Skeletal muscle satellite cell (primary cell): ENCODE data around the gene WDR37.

Experiments
- H3K27me3 ChIP-seq: 2 replicates; pipeline ENCODE4 v1.7.0; 2013; ENCODE audit warnings: low read length; ENCODE audit not compliant: control insufficient read depth, insufficient read depth
- H3K36me3 ChIP-seq: 2 replicates; pipeline ENCODE4 v1.7.0; 2013; ENCODE audit warnings: mild to moderate bottlenecking, control low read depth, low read length; ENCODE audit not compliant: insufficient read depth
- H3K4me1 ChIP-seq: 2 replicates; pipeline ENCODE4 v1.7.0; 2013; ENCODE audit warnings: low read length; ENCODE audit not compliant: control insufficient read depth, insufficient read depth
- H3K4me2 ChIP-seq: 2 replicates; pipeline ENCODE4 v1.7.0; 2013; ENCODE audit warnings: mild to moderate bottlenecking, low read length
- H3K4me3 ChIP-seq: 2 replicates; pipeline ENCODE4 v1.7.0; 2013; ENCODE audit warnings: low read length
- H3K9ac ChIP-seq: 2 replicates; pipeline ENCODE4 v1.7.0; 2013; ENCODE audit warnings: mild to moderate bottlenecking, low read depth, low read length, moderate library complexity
- H3K9me3 ChIP-seq: replicated peaks from 2 replicates; pipeline ENCODE4 v1.7.0; 2013; ENCODE audit warnings: mild to moderate bottlenecking, control low read depth, low read length

WDR37 gene

DNA sequence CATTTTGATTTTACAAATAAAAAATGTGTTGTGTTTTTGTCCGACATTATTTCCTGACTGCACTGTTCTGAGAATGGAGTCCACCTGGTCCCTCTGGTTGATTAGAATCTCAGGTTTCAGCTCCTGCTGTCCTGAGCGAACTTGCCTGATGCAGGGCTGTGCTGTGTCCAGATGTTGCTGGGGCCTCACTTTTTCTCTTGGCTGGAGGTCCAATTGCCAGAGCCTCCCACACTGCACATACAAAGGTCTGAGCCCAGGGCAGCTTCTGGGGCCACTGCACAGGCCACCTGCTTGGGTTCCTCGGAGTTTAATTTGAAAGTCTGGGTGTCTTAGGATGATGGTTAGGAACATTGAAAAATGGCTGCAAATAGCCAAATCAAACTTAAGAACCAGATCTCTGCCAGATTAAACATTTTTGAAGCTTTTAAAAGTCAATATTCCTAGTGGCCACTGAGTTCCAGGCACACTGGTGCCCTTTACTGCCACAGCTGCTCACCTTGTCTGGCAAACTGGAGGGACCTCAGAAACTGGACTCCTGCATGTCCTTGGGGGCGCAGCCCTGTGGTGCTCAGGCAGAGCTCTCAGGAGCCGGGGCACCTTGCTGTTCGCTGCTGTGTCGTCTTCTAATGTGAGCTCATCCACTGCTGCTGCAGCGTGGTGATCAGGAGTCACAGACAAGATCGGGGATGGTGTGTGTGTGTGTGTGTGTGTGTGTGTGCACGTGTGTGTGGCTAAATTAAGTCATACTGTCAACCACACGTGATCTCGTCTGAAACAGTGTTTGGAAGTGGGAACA is 75.0 kb downstream of the WDR37 start:
- H3K27me3 ChIP-seq: no peaks in the 10 kb centered on the region
- H3K4me2 ChIP-seq: no peak overlapping the region
- H3K4me3 ChIP-seq: no peak overlapping the region
- H3K9ac ChIP-seq: no peak overlapping the region
- no peaks in the 10 kb centered on the region for H3K9me3 ChIP-seq
- peaks cover 42% of the 10 kb centered on the region for H3K36me3 ChIP-seq
- no peaks in the 10 kb centered on the region for H3K4me1 ChIP-seq

DNA sequence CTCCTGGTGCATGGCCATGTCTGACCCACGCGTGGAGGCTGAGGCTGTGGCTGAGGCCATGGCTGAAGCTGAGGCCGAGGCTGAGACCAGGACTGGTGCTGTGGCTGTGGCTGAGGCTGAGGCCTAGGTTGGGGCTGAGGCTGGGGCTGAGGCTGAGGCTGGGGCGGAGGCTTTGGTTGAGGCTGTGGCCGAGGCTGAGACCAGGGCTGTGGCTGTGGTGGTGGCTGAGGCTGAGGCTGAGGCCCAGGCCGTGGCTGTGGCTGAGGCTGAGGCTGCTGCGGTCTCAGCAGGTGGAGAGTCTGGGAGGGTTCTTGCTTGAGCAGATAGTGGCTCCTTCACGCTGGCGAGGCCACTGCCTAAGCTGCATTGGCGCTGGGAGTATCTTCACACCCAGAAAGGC is 76.4 kb downstream of the WDR37 start:
- Histone ChIP-seq H3K4me1 (no peaks in the 10 kb centered on the region), H3K4me2 (no peak overlapping the region), H3K27me3 (no peaks in the 10 kb centered on the region), H3K9ac (no peak overlapping the region), H3K4me3 (no peak overlapping the region), H3K36me3 (peaks cover 34% of the 10 kb centered on the region), H3K9me3 (no peaks in the 10 kb centered on the region)

DNA sequence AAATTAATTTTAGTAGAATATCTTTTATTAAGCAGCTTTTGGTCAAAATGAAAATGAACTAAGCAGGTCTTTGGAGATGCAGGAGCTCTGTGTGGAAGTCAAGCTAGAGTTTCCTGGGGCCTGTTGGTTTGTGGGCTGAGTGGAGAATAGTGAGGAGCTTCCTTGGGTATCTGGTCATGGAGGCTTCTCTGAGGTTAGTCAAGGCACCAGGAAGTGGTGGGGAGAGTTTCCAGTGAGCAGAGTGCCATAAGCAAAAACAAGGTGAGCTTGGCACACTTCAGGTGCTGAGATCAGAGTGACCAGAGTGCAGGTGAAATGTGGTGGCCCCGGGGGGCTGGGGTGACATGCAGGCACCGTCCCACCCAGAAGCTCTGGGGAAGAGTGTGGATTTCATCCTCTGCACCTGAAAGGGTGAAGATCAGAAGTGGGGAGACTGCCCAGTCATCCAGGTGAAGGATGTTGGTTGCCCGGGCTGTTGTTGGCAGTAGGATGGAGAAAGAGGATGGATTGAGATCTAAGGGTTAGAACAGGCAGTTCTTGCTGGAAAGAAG is 77.4 kb downstream of the WDR37 start:
- Histone ChIP-seq H3K4me1 (no peaks in the 10 kb centered on the region), H3K27me3 (no peaks in the 10 kb centered on the region), H3K9ac (no peak overlapping the region), H3K36me3 (peaks cover 32% of the 10 kb centered on the region), H3K4me3 (no peak overlapping the region), H3K9me3 (no peaks in the 10 kb centered on the region), H3K4me2 (no peak overlapping the region)

GRCh38 chr10:1134156-1134555 is 78.0 kb downstream of the WDR37 start:
- Histone ChIP-seq H3K9ac (no peak overlapping the region), H3K36me3 (peaks cover 26% of the 10 kb centered on the region), H3K27me3 (no peaks in the 10 kb centered on the region), H3K4me1 (no peaks in the 10 kb centered on the region), H3K4me2 (no peak overlapping the region), H3K4me3 (no peak overlapping the region), H3K9me3 (no peaks in the 10 kb centered on the region)

GRCh38 chr10:1136268-1136667 is 80.1 kb downstream of the WDR37 start:
- Histone ChIP-seq H3K36me3 (peaks cover 6% of the 10 kb centered on the region), H3K4me1 (no peaks in the 10 kb centered on the region), H3K4me3 (no peak overlapping the region), H3K27me3 (peaks cover 11% of the 10 kb centered on the region), H3K9ac (no peak overlapping the region), H3K9me3 (no peaks in the 10 kb centered on the region), H3K4me2 (no peak overlapping the region)

- H3K4me1 ChIP-seq: no peaks in the 10 kb centered on the region
- no peak overlapping the region for H3K9ac ChIP-seq
- no peak overlapping the region for H3K4me3 ChIP-seq
Measured at GRCh38 chr10:1137499-1138163, 81.4 kb downstream of the WDR37 start.

GRCh38 chr10:1138529-1138928 is 82.3 kb downstream of the WDR37 start:
- Histone ChIP-seq H3K4me1 (no peaks in the 10 kb centered on the region), H3K36me3 (no peaks in the 10 kb centered on the region), H3K27me3 (peaks cover 11% of the 10 kb centered on the region), H3K4me2 (no peak overlapping the region), H3K4me3 (no peak overlapping the region), H3K9me3 (no peaks in the 10 kb centered on the region), H3K9ac (no peak overlapping the region)

More at GRCh38 chr10:1137499-1138163, 81.4 kb downstream of the WDR37 start:
- H3K4me2 ChIP-seq: no peak overlapping the region
- no peaks in the 10 kb centered on the region for H3K36me3 ChIP-seq
- H3K9me3 ChIP-seq: no peaks in the 10 kb centered on the region
- H3K27me3 ChIP-seq: peaks cover 11% of the 10 kb centered on the region

- no peaks in the 10 kb centered on the region for H3K36me3 ChIP-seq
- no peak overlapping the region for H3K9ac ChIP-seq
- no peaks in the 10 kb centered on the region for H3K4me1 ChIP-seq
- H3K27me3 ChIP-seq: peaks cover 11% of the 10 kb centered on the region
- no peaks in the 10 kb centered on the region for H3K9me3 ChIP-seq
- no peak overlapping the region for H3K4me3 ChIP-seq
- H3K4me2 ChIP-seq: no peak overlapping the region
Measured at GRCh38 chr10:1141261-1141660, 85.1 kb downstream of the WDR37 start.

GRCh38 chr10:1141701-1142100 is 85.5 kb downstream of the WDR37 start:
- no peak overlapping the region for H3K4me3 ChIP-seq
- H3K36me3 ChIP-seq: no peaks in the 10 kb centered on the region
- H3K27me3 ChIP-seq: peaks cover 11% of the 10 kb centered on the region
- no peak overlapping the region for H3K9ac ChIP-seq
- no peaks in the 10 kb centered on the region for H3K4me1 ChIP-seq
- no peak overlapping the region for H3K4me2 ChIP-seq
- no peaks in the 10 kb centered on the region for H3K9me3 ChIP-seq

- no peak overlapping the region for H3K9ac ChIP-seq
- H3K27me3 ChIP-seq: peaks cover 11% of the 10 kb centered on the region
- H3K4me1 ChIP-seq: no peaks in the 10 kb centered on the region
Measured at GRCh38 chr10:1142596-1142995, 86.4 kb downstream of the WDR37 start.

GRCh38 chr10:1147810-1148209 is 91.6 kb downstream of the WDR37 start:
- H3K4me3 ChIP-seq: no peak overlapping the region
- H3K4me1 ChIP-seq: no peaks in the 10 kb centered on the region
- no peaks in the 10 kb centered on the region for H3K27me3 ChIP-seq
- H3K4me2 ChIP-seq: no peak overlapping the region
- H3K36me3 ChIP-seq: no peaks in the 10 kb centered on the region
- H3K9ac ChIP-seq: no peak overlapping the region
- no peaks in the 10 kb centered on the region for H3K9me3 ChIP-seq

More at GRCh38 chr10:1142596-1142995, 86.4 kb downstream of the WDR37 start:
- H3K4me2 ChIP-seq: no peak overlapping the region
- H3K4me3 ChIP-seq: no peak overlapping the region
- no peaks in the 10 kb centered on the region for H3K36me3 ChIP-seq
- H3K9me3 ChIP-seq: no peaks in the 10 kb centered on the region
